Activated naive CD8-positive, alpha-beta T cell (primary cell): ENCODE measurements around the gene ELL.

Experiments used
- H3K27ac Mint-ChIP-seq: one replicate; pipeline ENCODE4 v1.8.0; 2021; ENCODE audit warnings: mixed read lengths
- H3K27me3 Mint-ChIP-seq: one replicate; pipeline ENCODE4 v1.8.0; 2021; ENCODE audit warnings: mixed read lengths
- H3K36me3 Mint-ChIP-seq: one replicate; pipeline ENCODE4 v1.8.0; 2021; ENCODE audit warnings: mixed read lengths
- H3K4me1 Mint-ChIP-seq: one replicate; pipeline ENCODE4 v1.8.0; 2021; ENCODE audit warnings: low read depth, mixed read lengths
- H3K4me3 Mint-ChIP-seq: one replicate; pipeline ENCODE4 v1.8.0; 2021; ENCODE audit warnings: mild to moderate bottlenecking, mixed read lengths
- H3K9me3 Mint-ChIP-seq: one replicate; pipeline ENCODE4 v1.8.0; 2021; ENCODE audit warnings: low read depth, mixed read lengths

ELL gene

GRCh38 chr19:18446811-18447359 is 75.0 kb downstream of the ELL start:
- no peaks in the 10 kb centered on the region for H3K9me3 Mint-ChIP-seq
- no peaks in the 10 kb centered on the region for H3K36me3 Mint-ChIP-seq
- no peaks in the 10 kb centered on the region for H3K27me3 Mint-ChIP-seq
- no peak overlapping the region for H3K4me3 Mint-ChIP-seq
- no peak overlapping the region for H3K27ac Mint-ChIP-seq
- peaks cover 12% of the 10 kb centered on the region for H3K4me1 Mint-ChIP-seq

GRCh38 chr19:18446145-18446810 is 75.6 kb downstream of the ELL start:
- no peaks in the 10 kb centered on the region for H3K36me3 Mint-ChIP-seq
- no peaks in the 10 kb centered on the region for H3K27me3 Mint-ChIP-seq
- peaks cover 12% of the 10 kb centered on the region for H3K4me1 Mint-ChIP-seq
- no peak overlapping the region for H3K4me3 Mint-ChIP-seq
- no peak overlapping the region for H3K27ac Mint-ChIP-seq
- no peaks in the 10 kb centered on the region for H3K9me3 Mint-ChIP-seq

- Mint-ChIP-seq H3K4me3 (no peak overlapping the region), H3K36me3 (no peaks in the 10 kb centered on the region), H3K27ac (no peak overlapping the region), H3K9me3 (no peaks in the 10 kb centered on the region), H3K4me1 (peaks cover 13% of the 10 kb centered on the region), H3K27me3 (no peaks in the 10 kb centered on the region)
Measured at GRCh38 chr19:18445262-18445948, 76.5 kb downstream of the ELL start.

- no peaks in the 10 kb centered on the region for H3K36me3 Mint-ChIP-seq
- peaks cover 13% of the 10 kb centered on the region for H3K4me1 Mint-ChIP-seq
- no peak overlapping the region for H3K27ac Mint-ChIP-seq
- H3K9me3 Mint-ChIP-seq: no peaks in the 10 kb centered on the region
- no peak overlapping the region for H3K4me3 Mint-ChIP-seq
- no peaks in the 10 kb centered on the region for H3K27me3 Mint-ChIP-seq
Measured at GRCh38 chr19:18444513-18444912, 77.4 kb downstream of the ELL start.

- Mint-ChIP-seq H3K4me1 (peaks cover 13% of the 10 kb centered on the region), H3K4me3 (no peak overlapping the region), H3K36me3 (no peaks in the 10 kb centered on the region), H3K9me3 (no peaks in the 10 kb centered on the region), H3K27me3 (no peaks in the 10 kb centered on the region), H3K27ac (no peak overlapping the region)
Measured at GRCh38 chr19:18443831-18444230, 78.0 kb downstream of the ELL start.

GRCh38 chr19:18443406-18443805 is 78.5 kb downstream of the ELL start:
- no peak overlapping the region for H3K4me3 Mint-ChIP-seq
- H3K36me3 Mint-ChIP-seq: no peaks in the 10 kb centered on the region
- H3K27ac Mint-ChIP-seq: no peak overlapping the region
- no peaks in the 10 kb centered on the region for H3K27me3 Mint-ChIP-seq
- H3K4me1 Mint-ChIP-seq: peaks cover 14% of the 10 kb centered on the region
- no peaks in the 10 kb centered on the region for H3K9me3 Mint-ChIP-seq

GRCh38 chr19:18442941-18443340 is 78.9 kb downstream of the ELL start:
- no peaks in the 10 kb centered on the region for H3K36me3 Mint-ChIP-seq
- H3K4me1 Mint-ChIP-seq: peaks cover 14% of the 10 kb centered on the region
- H3K9me3 Mint-ChIP-seq: no peaks in the 10 kb centered on the region
- H3K4me3 Mint-ChIP-seq: no peak overlapping the region
- no peaks in the 10 kb centered on the region for H3K27me3 Mint-ChIP-seq
- no peak overlapping the region for H3K27ac Mint-ChIP-seq

GRCh38 chr19:18441804-18442788 is 79.8 kb downstream of the ELL start:
- no peaks in the 10 kb centered on the region for H3K27me3 Mint-ChIP-seq
- H3K27ac Mint-ChIP-seq: peak overlapping the region; percentile 86
- no peaks in the 10 kb centered on the region for H3K36me3 Mint-ChIP-seq
- H3K9me3 Mint-ChIP-seq: no peaks in the 10 kb centered on the region
- H3K4me1 Mint-ChIP-seq: peaks cover 14% of the 10 kb centered on the region
- peak overlapping the region; percentile 44 for H3K4me3 Mint-ChIP-seq

GRCh38 chr19:18440936-18441803 is 80.7 kb downstream of the ELL start:
- no peaks in the 10 kb centered on the region for H3K36me3 Mint-ChIP-seq
- peaks cover 18% of the 10 kb centered on the region for H3K4me1 Mint-ChIP-seq
- no peaks in the 10 kb centered on the region for H3K27me3 Mint-ChIP-seq
- H3K4me3 Mint-ChIP-seq: no peak overlapping the region
- H3K27ac Mint-ChIP-seq: peak overlapping the region; percentile 34
- H3K9me3 Mint-ChIP-seq: no peaks in the 10 kb centered on the region

GRCh38 chr19:18440415-18440877 is 81.4 kb downstream of the ELL start:
- Mint-ChIP-seq H3K27ac (peak overlapping the region; percentile 41), H3K4me1 (peaks cover 18% of the 10 kb centered on the region), H3K36me3 (no peaks in the 10 kb centered on the region)

GRCh38 chr19:18439910-18440237 is 82.0 kb downstream of the ELL start:
- no peak overlapping the region for H3K4me3 Mint-ChIP-seq
- peaks cover 18% of the 10 kb centered on the region for H3K4me1 Mint-ChIP-seq
- H3K27ac Mint-ChIP-seq: no peak overlapping the region

More at GRCh38 chr19:18440415-18440877, 81.4 kb downstream of the ELL start:
- Mint-ChIP-seq H3K27me3 (no peaks in the 10 kb centered on the region), H3K9me3 (no peaks in the 10 kb centered on the region), H3K4me3 (no peak overlapping the region)

GRCh38 chr19:18439025-18439909 is 82.6 kb downstream of the ELL start:
- Mint-ChIP-seq H3K4me1 (peaks cover 21% of the 10 kb centered on the region), H3K9me3 (no peaks in the 10 kb centered on the region), H3K27ac (no peak overlapping the region), H3K4me3 (no peak overlapping the region), H3K36me3 (no peaks in the 10 kb centered on the region), H3K27me3 (no peaks in the 10 kb centered on the region)

More at GRCh38 chr19:18439910-18440237, 82.0 kb downstream of the ELL start:
- H3K36me3 Mint-ChIP-seq: no peaks in the 10 kb centered on the region
- H3K27me3 Mint-ChIP-seq: no peaks in the 10 kb centered on the region
- H3K9me3 Mint-ChIP-seq: no peaks in the 10 kb centered on the region

GRCh38 chr19:18438331-18439024 is 83.4 kb downstream of the ELL start:
- no peak overlapping the region for H3K27ac Mint-ChIP-seq
- H3K9me3 Mint-ChIP-seq: no peaks in the 10 kb centered on the region
- H3K4me1 Mint-ChIP-seq: peaks cover 23% of the 10 kb centered on the region
- H3K27me3 Mint-ChIP-seq: no peaks in the 10 kb centered on the region
- H3K4me3 Mint-ChIP-seq: peak overlapping the region; percentile 7
- H3K36me3 Mint-ChIP-seq: no peaks in the 10 kb centered on the region
